Measurements from ENCODE around the gene TMEM186.

Gene TMEM186

DNA sequence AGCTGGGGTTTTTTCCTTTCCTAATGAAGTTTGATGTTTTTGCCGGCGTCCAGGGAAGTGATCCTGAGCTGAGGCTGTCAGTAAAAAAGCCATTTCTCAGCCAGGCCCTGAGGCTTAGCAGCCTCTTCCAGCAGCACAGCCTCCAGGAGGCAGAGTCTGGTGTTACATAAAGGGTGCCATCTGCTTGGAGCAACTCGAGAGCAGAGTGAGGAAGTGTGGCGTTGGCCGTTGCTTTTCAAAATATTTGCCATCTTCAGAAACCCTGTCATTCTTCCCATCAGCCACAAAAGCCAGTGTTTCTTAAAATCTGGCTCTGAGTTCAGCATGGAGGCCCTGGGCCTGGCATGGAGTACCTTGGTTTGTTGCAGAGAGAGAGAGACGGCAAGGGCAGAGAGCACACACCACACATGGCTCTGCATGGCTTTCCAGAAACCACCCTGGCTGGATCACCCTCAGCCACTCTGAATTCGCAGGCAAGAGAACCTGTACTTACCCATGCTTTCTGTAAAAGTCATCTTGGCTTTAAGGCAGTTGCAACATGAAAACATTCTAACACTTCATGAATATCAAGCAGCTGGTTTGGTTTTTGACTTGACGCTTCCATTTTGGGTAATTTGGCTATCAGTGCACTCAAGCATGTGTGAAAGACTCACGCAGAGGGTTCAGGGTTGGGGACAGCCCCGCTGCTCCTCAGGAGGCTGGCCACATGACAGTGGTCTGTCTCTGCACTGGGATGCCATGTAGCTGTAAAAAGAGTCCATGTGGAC lies 21.2 kb upstream of the TMEM186 start:
- H3K4me3 ChIP-seq (ENCODE audit: low read length), result no peak overlapping the region
- no peak for DNase-seq (ENCODE audit: low read depth)
- no peak for TF ChIP-seq CTCF (IDR thresholded peaks at IDR 0.05; ENCODE audit: insufficient read depth, low read depth, low read length, missing control alignments)

DNA sequence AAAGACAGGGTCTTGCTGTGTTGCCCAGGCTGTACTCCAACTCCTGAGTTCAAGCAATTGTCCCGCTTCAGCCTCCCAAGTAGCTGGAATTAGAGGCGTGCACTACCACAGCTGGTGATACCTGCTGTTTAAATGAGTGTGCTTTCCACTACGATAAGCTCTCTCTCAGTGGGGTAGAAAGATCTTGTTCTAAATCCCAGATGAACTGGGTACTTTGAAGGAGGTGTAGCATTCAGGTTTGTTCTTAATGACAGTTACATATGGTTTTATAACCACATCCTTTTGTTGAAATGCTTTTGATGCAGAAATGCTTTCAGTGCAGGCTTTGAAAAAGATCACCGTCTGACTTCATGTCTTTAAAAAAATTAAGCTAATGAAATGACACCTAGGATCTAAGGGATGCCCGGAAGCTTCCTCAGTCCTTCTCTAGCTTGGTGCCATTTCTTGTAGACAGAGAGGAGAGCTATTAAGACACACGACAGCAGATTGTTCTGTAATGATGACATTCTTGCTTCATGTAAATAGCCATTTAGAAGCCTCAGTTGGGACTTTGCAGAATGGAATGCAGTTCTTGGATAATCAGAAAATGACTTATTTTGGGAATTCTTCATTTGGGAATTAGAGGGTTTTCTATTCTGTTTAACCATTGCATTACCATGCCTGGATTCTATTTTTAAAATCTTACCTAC lies 19.7 kb upstream of the TMEM186 start:
- DNase-seq (ENCODE audit: low read depth), result no peak
- no peak for TF ChIP-seq CTCF (IDR thresholded peaks at IDR 0.05; ENCODE audit: insufficient read depth, low read depth, low read length, missing control alignments)
- no peak overlapping the region for H3K4me3 ChIP-seq (ENCODE audit: low read length)

- H3K4me3 ChIP-seq (ENCODE audit: low read length), result no peak overlapping the region
- no peak for DNase-seq (ENCODE audit: low read depth)
These were observed 16.8 kb upstream of the TMEM186 start for GRCh38 chr16:8814095-8814806.

DNA sequence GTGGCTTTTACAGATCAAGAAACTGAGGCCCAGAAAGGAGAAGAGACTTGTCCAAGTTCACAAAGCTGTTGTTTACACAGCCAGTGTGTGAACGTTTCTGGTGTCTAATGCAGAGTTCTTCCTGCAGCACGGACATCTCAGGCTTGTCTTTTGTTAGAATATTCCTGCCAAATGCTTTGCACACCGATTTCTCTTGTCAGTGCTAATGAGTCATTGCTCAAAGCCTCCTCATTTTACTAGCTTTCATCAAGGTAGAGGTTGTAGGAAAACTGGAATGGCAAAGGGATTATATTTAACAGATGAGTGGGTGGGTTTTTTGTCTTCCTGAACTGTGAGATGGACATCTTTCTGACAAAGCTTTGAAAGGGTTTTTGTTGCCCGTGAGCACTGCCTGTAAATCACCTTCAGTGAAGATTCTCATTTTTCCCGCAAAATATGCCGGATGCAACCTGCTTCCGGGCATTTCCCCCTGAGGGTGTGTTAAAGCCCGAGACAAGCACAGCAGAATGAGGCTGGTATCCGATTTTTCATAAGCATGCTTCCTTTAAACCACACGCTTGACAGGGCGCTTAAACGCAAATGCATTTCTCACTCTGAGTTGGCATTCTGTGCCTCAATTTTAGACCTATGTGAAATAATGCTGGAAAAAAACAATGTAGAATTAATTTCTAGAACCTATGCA lies 14.9 kb upstream of the TMEM186 start:
- peak; percentile 52 for DNase-seq (ENCODE audit: low read depth)
- H3K4me3 ChIP-seq (ENCODE audit: low read length), result no peak overlapping the region
- no peak for TF ChIP-seq CTCF (IDR thresholded peaks at IDR 0.05; ENCODE audit: insufficient read depth, low read depth, low read length, missing control alignments)

More at GRCh38 chr16:8814095-8814806, 16.8 kb upstream of the TMEM186 start:
- no peak for TF ChIP-seq CTCF (IDR thresholded peaks at IDR 0.05; ENCODE audit: insufficient read depth, low read depth, low read length, missing control alignments)

DNA sequence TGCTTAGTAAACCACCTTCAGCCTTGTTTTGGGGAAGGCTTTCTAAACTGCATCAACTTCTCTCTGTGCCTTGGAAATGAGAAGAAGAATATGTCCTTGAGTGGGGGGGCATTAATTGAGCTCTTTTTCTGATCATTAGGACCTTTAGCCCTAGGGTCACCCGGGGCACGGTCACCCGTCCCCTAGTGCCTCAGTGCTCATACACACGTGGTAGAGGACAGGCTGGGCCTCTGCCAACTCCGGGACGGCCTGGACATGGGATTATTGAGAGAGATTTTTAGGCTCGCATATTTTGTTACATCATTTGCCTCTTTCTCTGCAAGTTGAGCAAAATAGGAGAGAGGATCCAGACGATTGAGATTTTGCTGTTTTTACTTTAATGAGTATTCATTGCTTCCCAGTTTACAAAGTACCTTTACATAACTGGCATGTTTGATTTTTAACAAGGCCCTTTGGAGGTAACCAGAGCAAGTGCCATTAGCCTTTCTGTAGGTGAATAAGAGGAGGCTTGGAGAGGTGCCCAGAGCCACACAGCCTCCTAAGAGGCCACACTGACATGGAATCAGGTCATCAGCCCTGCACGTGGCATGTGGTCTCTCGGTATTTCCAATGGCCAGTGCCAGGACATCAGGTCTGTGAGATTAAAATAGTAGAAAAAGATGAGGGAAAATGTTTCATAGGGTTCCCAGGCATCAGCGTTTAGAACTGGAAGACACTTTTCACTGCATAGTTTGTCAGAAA lies 11.3 kb upstream of the TMEM186 start:
- no peak for TF ChIP-seq CTCF (IDR thresholded peaks at IDR 0.05; ENCODE audit: insufficient read depth, low read depth, low read length, missing control alignments)
- no peak for DNase-seq (ENCODE audit: low read depth)
- H3K4me3 ChIP-seq (ENCODE audit: low read length), result no peak overlapping the region

DNA sequence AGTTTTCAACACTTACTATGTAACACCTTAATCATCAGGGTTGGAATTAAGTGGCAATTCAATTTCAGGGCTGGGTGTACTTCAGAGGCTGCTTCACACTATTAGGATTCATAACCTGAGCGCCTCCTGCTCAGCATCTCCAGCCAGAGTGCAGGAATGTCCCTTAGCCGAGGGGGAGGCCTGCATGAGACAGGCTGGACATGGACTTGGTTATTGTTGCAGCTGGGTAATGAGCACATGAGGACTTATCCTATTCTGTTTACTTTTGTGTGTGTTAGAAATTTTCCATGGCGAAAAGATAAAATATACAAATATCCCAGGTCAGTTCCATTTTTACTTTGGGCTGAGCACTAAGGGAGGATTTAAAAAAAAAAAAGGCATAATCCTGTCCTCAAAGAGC lies 10.6 kb upstream of the TMEM186 start:
- no peak for DNase-seq (ENCODE audit: low read depth)
- TF ChIP-seq CTCF (IDR thresholded peaks at IDR 0.05; ENCODE audit: insufficient read depth, low read depth, low read length, missing control alignments), result no peak

More for the DNA sequence above, 10.6 kb upstream of the TMEM186 start:
- no peak overlapping the region for H3K4me3 ChIP-seq (ENCODE audit: low read length)
